Measurements from ENCODE around the gene TPH1.
"Not testable (repeated sequence)": the region's sequence is repeated elsewhere in the genome, so short reads cannot be mapped to it uniquely, and the experiment has no call there.

TPH1 gene

GRCh38 chr11:18001191-18001590 is 44.9 kb downstream of the TPH1 start:
- Histone ChIP-seq H3K4me3 (ENCODE audit: low read depth in 1 of 2, low read length in 2 of 2) (no peak overlapping the region), H3K9me3 (ENCODE audit: control insufficient read depth in 1 of 2, low read length in 2 of 2) (no peaks in the 10 kb centered on the region), H3K4me1 (ENCODE audit: control insufficient read depth in 1 of 2, insufficient read depth in 2 of 2, low read length in 2 of 2) (no peaks in the 10 kb centered on the region), H3K27ac (ENCODE audit: low read length) (no peak overlapping the region), H3K27me3 (ENCODE audit: low read depth, low read length) (no peaks in the 10 kb centered on the region), H3K36me3 (ENCODE audit: control insufficient read depth in 1 of 2, insufficient read depth in 2 of 2, low read length in 2 of 2) (peaks cover 17 to 42% of the 10 kb centered on the region in 2 donors)

DNA sequence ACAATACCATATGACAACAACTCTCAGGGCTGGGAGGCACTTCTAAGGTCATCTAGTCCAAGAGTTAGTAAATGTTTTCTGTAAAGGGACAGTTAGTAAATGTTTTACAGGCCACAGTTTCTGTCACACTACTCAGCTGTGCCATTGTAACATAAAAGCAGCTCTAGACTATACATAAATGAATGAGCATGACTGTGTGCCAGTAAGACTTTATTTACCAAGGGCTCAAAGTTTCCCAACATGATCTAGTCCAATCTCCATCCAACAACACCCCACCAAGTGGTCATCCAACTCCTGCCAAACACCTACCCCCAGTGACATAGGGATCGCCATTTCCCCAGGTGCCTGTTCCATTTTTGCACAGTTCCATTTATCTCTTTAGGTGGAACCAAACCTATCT is 45.3 kb downstream of the TPH1 start:
- H3K36me3 ChIP-seq (ENCODE audit: control insufficient read depth in 1 of 2, insufficient read depth in 2 of 2, low read length in 2 of 2): peaks cover 17 to 40% of the 10 kb centered on the region in 2 donors
- H3K27ac ChIP-seq (ENCODE audit: low read length): no peak overlapping the region
- no peaks in the 10 kb centered on the region for H3K27me3 ChIP-seq (ENCODE audit: low read depth, low read length)
- H3K9me3 ChIP-seq (ENCODE audit: control insufficient read depth in 1 of 2, low read length in 2 of 2): no peaks in the 10 kb centered on the region
- no peak overlapping the region for H3K4me3 ChIP-seq (ENCODE audit: low read depth in 1 of 2, low read length in 2 of 2)
- H3K4me1 ChIP-seq (ENCODE audit: control insufficient read depth in 1 of 2, insufficient read depth in 2 of 2, low read length in 2 of 2): no peaks in the 10 kb centered on the region

DNA sequence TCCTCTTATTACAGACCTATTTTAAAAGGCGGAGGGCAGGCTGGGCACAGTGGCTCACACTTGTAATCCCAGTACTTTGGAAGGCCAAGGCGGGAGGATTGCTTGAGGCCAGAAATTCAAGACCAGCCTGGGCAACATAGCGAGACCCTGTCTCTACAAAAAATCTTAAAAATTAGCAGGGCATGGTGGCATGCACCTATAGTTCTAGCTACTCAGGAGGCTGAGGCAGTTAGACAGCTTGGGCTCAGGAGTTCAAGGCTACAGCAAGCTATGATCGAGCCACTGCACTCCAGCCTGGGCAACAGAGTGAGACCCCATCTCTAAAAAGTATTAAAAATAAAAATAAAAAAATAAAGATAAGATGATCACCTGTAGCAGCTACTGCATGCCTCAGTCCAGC is 45.9 kb downstream of the TPH1 start:
- H3K9me3 ChIP-seq (ENCODE audit: control insufficient read depth in 1 of 2, low read length in 2 of 2); H3K4me1 ChIP-seq (ENCODE audit: control insufficient read depth in 1 of 2, insufficient read depth in 2 of 2, low read length in 2 of 2); H3K27ac ChIP-seq (ENCODE audit: low read length); H3K4me3 ChIP-seq (ENCODE audit: low read depth in 1 of 2, low read length in 2 of 2); H3K27me3 ChIP-seq (ENCODE audit: low read depth, low read length): not testable (repeated sequence)
- peaks cover 21 to 41% of the 10 kb centered on the region in 2 donors for H3K36me3 ChIP-seq (ENCODE audit: control insufficient read depth in 1 of 2, insufficient read depth in 2 of 2, low read length in 2 of 2)
